DOHH2 (cell line): ENCODE results near the gene IL36G.

ENCODE experiments used
- CTCF ChIP-seq: fragments of 200-600 bp; sonication (generic); IDR thresholded peaks from one replicate; pipeline ENCODE4 v1.5.1; 2014; ENCODE audit warnings: antibody characterized with exemption, mild to moderate bottlenecking, low read depth, low read length; ENCODE audit not compliant: poor library complexity, severe bottlenecking
- EZH2phosphoT487 ChIP-seq: fragments of 200-600 bp; sonication (generic); IDR thresholded peaks from 2 replicates; pipeline ENCODE4 v1.6.1; 2017; ENCODE audit warnings: borderline replicate concordance, mild to moderate bottlenecking, antibody characterized with exemption, low read length, moderate library complexity, mixed read lengths

GRCh38 chr2:113009622-113010021 lies 31.8 kb downstream of the IL36G start:
- no peak for TF ChIP-seq CTCF
- no peak for TF ChIP-seq EZH2phosphoT487
